ENCODE results near the gene PAX5. TPM values are rescaled to one million over a fixed set of nuclear protein-coding genes. Genes with fewer than 3 reads are reported as not detected.

PAX5 gene
- total and polyA plus RNA-seq, 2 experiments from 2014 or later, result not detected

DNA sequence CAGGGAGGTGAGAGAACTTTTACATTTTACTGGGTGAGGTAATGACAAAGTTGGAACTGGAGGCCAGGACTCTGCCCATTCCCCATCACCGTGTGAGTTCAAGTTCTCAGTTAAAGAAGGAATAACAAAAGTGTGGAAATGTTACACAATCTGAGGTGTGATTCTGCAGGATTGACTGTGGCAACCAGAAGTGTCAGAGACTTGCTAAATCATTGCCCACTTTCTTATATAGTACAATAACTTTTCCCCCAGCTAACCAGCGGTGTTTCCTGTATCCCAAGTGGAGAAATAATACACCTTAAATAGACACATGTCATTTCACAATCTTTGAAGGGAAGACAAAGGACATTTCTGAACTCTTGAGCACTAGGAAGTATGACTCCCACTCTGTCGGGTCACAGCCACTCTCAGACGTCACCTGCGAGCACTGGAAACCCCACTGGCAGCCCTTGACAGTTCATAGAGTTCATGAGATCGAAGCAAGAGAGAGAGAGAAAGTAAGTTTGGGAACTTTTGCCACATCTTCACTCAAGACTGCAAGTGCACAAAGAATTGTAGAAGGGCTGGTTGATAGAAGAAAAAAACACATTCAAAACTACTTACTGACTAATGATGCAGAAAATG is 28.4 kb downstream of the PAX5 start:
- no peak overlapping the region for H3K27ac ChIP-seq
- H3K9me2 ChIP-seq (ENCODE audit: insufficient read depth), result no peaks in the 10 kb centered on the region
- H3K4me1 ChIP-seq (ENCODE audit: insufficient read depth), result no peaks in the 10 kb centered on the region
- H3K27me3 ChIP-seq (replicated peaks; ENCODE audit: insufficient read depth), result peaks cover 99% of the 10 kb centered on the region
- H3K4me3 ChIP-seq, result no peak overlapping the region
- in situ Hi-C loops (cut with MboI), result no loop called here
- H2AFZ ChIP-seq, result no peak overlapping the region
- no peaks in the 10 kb centered on the region for H4K20me1 ChIP-seq (ENCODE audit: insufficient read depth)
- no peaks in the 10 kb centered on the region for H3K36me3 ChIP-seq (ENCODE audit: low read depth)
- H3F3A ChIP-seq (ENCODE audit: insufficient read depth), result no peaks in the 10 kb centered on the region
- TF ChIP-seq EZH2phosphoT487 (IDR thresholded peaks at IDR 0.05; ENCODE audit: insufficient read depth, low read depth) (no peak), EZH2 (IDR thresholded peaks at IDR 0.05; ENCODE audit: insufficient read depth, poor library complexity, severe bottlenecking) (no peak)
- H3K4me2 ChIP-seq (ENCODE audit: unreplicated experiment), result no peak overlapping the region
- H3K9me3 ChIP-seq (ENCODE audit: low read depth), result no peaks in the 10 kb centered on the region
- 21 to 30% methylated on average over 6 of the region's 6 CpGs for WGBS, 2 experiments (ENCODE audit: low coverage in 1 of 2, low lambda C conversion rate in 2 of 2, missing lambda C conversion rate in 2 of 2)
- H3K9ac ChIP-seq, result no peak overlapping the region
- no peaks in the 10 kb centered on the region for H3K79me2 ChIP-seq (ENCODE audit: insufficient read depth)
- DNase-seq, result no peak

GRCh38 chr9:37004424-37004935 is 29.6 kb downstream of the PAX5 start:
- no peak overlapping the region for H3K4me2 ChIP-seq (ENCODE audit: unreplicated experiment)
- H3K9ac ChIP-seq, result no peak overlapping the region
- 49 to 52% methylated on average over 5 of the region's 5 CpGs for WGBS, 2 experiments (ENCODE audit: low coverage in 1 of 2, low lambda C conversion rate in 2 of 2, missing lambda C conversion rate in 2 of 2)
- no peaks in the 10 kb centered on the region for H3K9me2 ChIP-seq (ENCODE audit: insufficient read depth)
- no peaks in the 10 kb centered on the region for H3F3A ChIP-seq (ENCODE audit: insufficient read depth)
- peaks cover 99% of the 10 kb centered on the region for H3K27me3 ChIP-seq (replicated peaks; ENCODE audit: insufficient read depth)
- H3K9me3 ChIP-seq (ENCODE audit: low read depth), result no peaks in the 10 kb centered on the region
- H3K36me3 ChIP-seq (ENCODE audit: low read depth), result no peaks in the 10 kb centered on the region
- H3K79me2 ChIP-seq (ENCODE audit: insufficient read depth), result no peaks in the 10 kb centered on the region
- H2AFZ ChIP-seq, result no peak overlapping the region
- TF ChIP-seq EZH2phosphoT487 (IDR thresholded peaks at IDR 0.05; ENCODE audit: insufficient read depth, low read depth), result no peak
- TF ChIP-seq EZH2 (IDR thresholded peaks at IDR 0.05; ENCODE audit: insufficient read depth, poor library complexity, severe bottlenecking), result no peak
- DNase-seq, result no peak
- in situ Hi-C loops (cut with MboI), result no loop called here
- H3K4me1 ChIP-seq (ENCODE audit: insufficient read depth), result no peaks in the 10 kb centered on the region
- H4K20me1 ChIP-seq (ENCODE audit: insufficient read depth), result no peaks in the 10 kb centered on the region
- H3K4me3 ChIP-seq, result no peak overlapping the region
- H3K27ac ChIP-seq, result no peak overlapping the region

DNA sequence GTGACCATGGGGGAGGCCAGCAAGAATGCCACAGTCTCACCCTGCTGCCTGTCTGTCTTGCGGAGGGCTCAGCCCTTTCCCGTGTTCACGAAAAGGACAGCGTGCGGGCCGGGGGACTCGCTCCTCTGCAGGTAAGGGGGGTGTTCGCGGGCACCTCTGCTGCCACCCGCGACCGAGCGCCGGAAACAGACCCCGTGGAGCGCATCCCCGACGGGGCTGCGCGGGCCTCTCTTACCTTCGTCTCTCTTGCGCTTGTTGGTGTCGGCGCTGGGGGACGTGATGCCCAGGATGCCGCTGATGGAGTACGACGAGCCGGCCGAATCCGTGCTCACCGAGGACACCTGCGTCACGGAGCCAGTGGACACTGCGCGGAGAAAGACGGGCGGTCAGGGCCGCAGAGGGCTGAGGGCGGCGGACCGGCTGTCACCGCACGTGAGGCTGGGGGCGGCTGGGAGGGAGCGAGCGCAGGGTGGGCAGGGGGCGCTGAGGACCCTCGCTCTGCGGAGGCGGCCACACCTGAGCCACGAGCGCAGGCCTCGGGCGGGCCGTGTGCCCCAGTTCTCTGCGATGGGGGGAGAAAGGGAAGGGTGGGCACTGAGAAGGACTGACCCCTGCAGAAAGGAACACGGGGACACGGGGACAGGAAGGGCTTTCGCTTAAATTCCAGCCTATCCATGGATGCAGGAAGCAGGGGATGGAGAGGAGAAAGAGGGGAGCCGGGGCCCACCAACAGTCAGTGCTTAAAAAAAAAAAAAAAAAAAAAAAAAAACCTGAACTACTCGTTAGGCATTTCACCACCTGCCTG is 31.5 kb downstream of the PAX5 start:
- in situ Hi-C loops (cut with MboI), result no loop called here

DNA sequence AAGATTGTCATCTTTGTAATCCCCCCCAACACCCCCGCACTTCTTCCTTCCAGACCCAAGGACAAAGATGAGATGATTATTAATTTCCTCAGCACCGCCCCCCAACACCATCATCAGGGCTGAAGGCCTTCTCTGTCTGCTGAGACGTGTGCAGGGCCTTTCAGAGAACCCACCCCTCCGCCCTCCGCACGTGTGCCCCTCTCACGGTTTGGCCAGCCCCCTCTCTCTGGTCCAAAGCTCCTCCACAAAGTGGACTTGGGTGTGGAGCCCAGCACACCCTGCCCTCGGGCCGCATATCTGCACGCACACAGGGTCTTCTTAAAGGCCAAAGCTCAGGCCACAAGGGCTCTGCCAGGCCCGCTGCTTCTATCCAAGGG is 32.0 kb downstream of the PAX5 start:
- H3K9me2 ChIP-seq (ENCODE audit: insufficient read depth), result no peaks in the 10 kb centered on the region
- no peak overlapping the region for H3K27ac ChIP-seq
- peaks cover 84% of the 10 kb centered on the region for H3K27me3 ChIP-seq (replicated peaks; ENCODE audit: insufficient read depth)
- DNase-seq, result no peak
- in situ Hi-C loops (cut with MboI), result no loop called here
- H3K36me3 ChIP-seq (ENCODE audit: low read depth), result no peaks in the 10 kb centered on the region
- TF ChIP-seq EZH2 (IDR thresholded peaks at IDR 0.05; ENCODE audit: insufficient read depth, poor library complexity, severe bottlenecking) (no peak), EZH2phosphoT487 (IDR thresholded peaks at IDR 0.05; ENCODE audit: insufficient read depth, low read depth) (no peak)
- no peaks in the 10 kb centered on the region for H3F3A ChIP-seq (ENCODE audit: insufficient read depth)
- no peaks in the 10 kb centered on the region for H3K4me1 ChIP-seq (ENCODE audit: insufficient read depth)
- no peaks in the 10 kb centered on the region for H4K20me1 ChIP-seq (ENCODE audit: insufficient read depth)
- no peak overlapping the region for H2AFZ ChIP-seq
- no peaks in the 10 kb centered on the region for H3K9me3 ChIP-seq (ENCODE audit: low read depth)
- no peak overlapping the region for H3K4me3 ChIP-seq
- no peak overlapping the region for H3K4me2 ChIP-seq (ENCODE audit: unreplicated experiment)
- WGBS, 2 experiments (ENCODE audit: low coverage in 1 of 2, low lambda C conversion rate in 2 of 2, missing lambda C conversion rate in 2 of 2), result 36 to 39% methylated on average over 11 of the region's 11 CpGs
- H3K9ac ChIP-seq, result no peak overlapping the region
- H3K79me2 ChIP-seq (ENCODE audit: insufficient read depth), result no peaks in the 10 kb centered on the region

More for the DNA sequence above, 31.5 kb downstream of the PAX5 start:
- TF ChIP-seq EZH2 (IDR thresholded peaks at IDR 0.05; ENCODE audit: insufficient read depth, poor library complexity, severe bottlenecking) (peak; percentile 4), EZH2phosphoT487 (IDR thresholded peaks at IDR 0.05; ENCODE audit: insufficient read depth, low read depth) (no peak)
- no peaks in the 10 kb centered on the region for H3F3A ChIP-seq (ENCODE audit: insufficient read depth)
- H3K9me2 ChIP-seq (ENCODE audit: insufficient read depth), result no peaks in the 10 kb centered on the region
- no peaks in the 10 kb centered on the region for H3K9me3 ChIP-seq (ENCODE audit: low read depth)
- H3K27me3 ChIP-seq (replicated peaks; ENCODE audit: insufficient read depth), result peaks cover 90% of the 10 kb centered on the region
- H3K36me3 ChIP-seq (ENCODE audit: low read depth), result no peaks in the 10 kb centered on the region
- no peak overlapping the region for H3K4me2 ChIP-seq (ENCODE audit: unreplicated experiment)
- no peaks in the 10 kb centered on the region for H3K4me1 ChIP-seq (ENCODE audit: insufficient read depth)
- no peak overlapping the region for H3K9ac ChIP-seq
- H3K27ac ChIP-seq, result no peak overlapping the region
- no peak overlapping the region for H3K4me3 ChIP-seq
- H4K20me1 ChIP-seq (ENCODE audit: insufficient read depth), result no peaks in the 10 kb centered on the region
- no peak overlapping the region for H2AFZ ChIP-seq
- H3K79me2 ChIP-seq (ENCODE audit: insufficient read depth), result no peaks in the 10 kb centered on the region
- 4 to 5% methylated on average over 51 to 52 of the region's 62 CpGs for WGBS, 2 experiments (ENCODE audit: low coverage in 1 of 2, low lambda C conversion rate in 2 of 2, missing lambda C conversion rate in 2 of 2)
- no peak for DNase-seq
